PC-9 (cell line): ENCODE data around the gene ERC1. TPM values are rescaled to one million over a fixed set of nuclear protein-coding genes. Genes with fewer than 3 reads are reported as not detected.

Experiments used
- BruUV-seq: library from RNA; stranded (reverse); fragments of 400-500 nt; replicated peaks from 2 replicates; lab custom pipeline; 2021; lab: Mats Ljungman, UMichigan
- CTCF ChIA-PET: fragments of 300-600 bp; sonication (Branson Sonifier 250); formaldehyde crosslinking; loops from one replicate; lab custom pipeline; 2022; ENCODE audit warnings: antibody characterized with exemption; lab: Charles Lee
- POLR2A ChIA-PET: fragments of 300-600 bp; sonication (Branson Sonifier 250); formaldehyde crosslinking; loops from one replicate; lab custom pipeline; 2022; ENCODE audit warnings: antibody characterized with exemption; ENCODE audit not compliant: unreplicated experiment; lab: Charles Lee
- DNase-seq, 2 experiments: peaks; one replicate each; pipeline versions ENCODE4 v3.0.0 to v3.0.0-alpha.2; 2015 to 2022; ENCODE audit warnings: mixed read lengths in 1 of 2
- H2AFZ ChIP-seq: fragments of 200-600 bp; sonication (generic); 2 replicates; pipeline ENCODE4 v1.8.1; 2017; ENCODE audit warnings: antibody characterized with exemption
- H3F3A ChIP-seq: fragments of 200-600 bp; sonication (generic); 2 replicates; pipeline ENCODE4 v1.8.1; 2017; ENCODE audit warnings: antibody characterized with exemption, mild to moderate bottlenecking, low read depth; ENCODE audit not compliant: insufficient read depth
- H3K27ac ChIP-seq: fragments of 200-600 bp; sonication (generic); 2 replicates; pipeline ENCODE4 v1.6.1; 2016; ENCODE audit warnings: mixed run types
- H3K27me3 ChIP-seq: fragments of 200-600 bp; sonication (generic); 2 replicates; pipeline ENCODE4 v1.6.1; 2016; ENCODE audit warnings: low read depth, mixed run types; ENCODE audit not compliant: insufficient read depth
- H3K36me3 ChIP-seq: fragments of 200-600 bp; sonication (generic); 2 replicates; pipeline ENCODE4 v1.6.1; 2016; ENCODE audit warnings: low read depth, mixed run types
- H3K4me1 ChIP-seq: fragments of 200-600 bp; sonication (generic); replicated peaks from 2 replicates; pipeline ENCODE4 v1.6.1; 2016; ENCODE audit warnings: mixed run types; ENCODE audit not compliant: insufficient read depth
- H3K4me2 ChIP-seq: fragments of 200-600 bp; sonication (generic); 2 replicates; pipeline ENCODE4 v1.6.1; 2017; ENCODE audit warnings: mixed run types
- H3K4me3 ChIP-seq: fragments of 200-600 bp; sonication (generic); 2 replicates; pipeline ENCODE4 v1.6.1; 2016; ENCODE audit warnings: mixed run types
- H3K79me2 ChIP-seq: fragments of 200-600 bp; sonication (generic); 2 replicates; pipeline ENCODE4 v1.6.1; 2017; ENCODE audit warnings: low read depth, mixed run types
- H3K9me2 ChIP-seq: fragments of 200-600 bp; sonication (generic); 2 replicates; pipeline ENCODE4 v1.8.1; 2017; ENCODE audit warnings: mild to moderate bottlenecking; ENCODE audit not compliant: insufficient read depth
- H3K9me3 ChIP-seq: fragments of 200-600 bp; sonication (generic); 2 replicates; pipeline ENCODE4 v1.8.1; 2016; ENCODE audit warnings: low read depth; ENCODE audit not compliant: insufficient read depth
- H4K20me1 ChIP-seq: fragments of 200-600 bp; sonication (generic); 2 replicates; pipeline ENCODE4 v1.8.1; 2017; ENCODE audit not compliant: insufficient read depth
- CTCF ChIP-seq: fragments of 200-600 bp; sonication (generic); conservative IDR thresholded peaks from 2 replicates; pipeline ENCODE4 v1.6.1; 2017; ENCODE audit warnings: mixed run types, antibody characterized with exemption, mild to moderate bottlenecking, moderate library complexity
- EZH2 ChIP-seq: fragments of 200-600 bp; sonication (generic); IDR thresholded peaks from 2 replicates; pipeline ENCODE4 v1.8.0; 2017; ENCODE audit warnings: antibody characterized with exemption, low read depth
- intact Hi-C: fragments of 100-400 bp; cut with micrococcal nuclease; formaldehyde crosslinking; loops from one replicate; pipeline ENCODE4 v1.10.0; 2022; ENCODE audit not compliant: unreplicated experiment
- total RNA-seq: library from RNA; stranded (reverse); gene quantifications from 2 replicates; pipeline ENCODE4 v1.2.3, GENCODE V29; 2021

ERC1 gene
- total RNA-seq, 1 experiment from 2014 or later = 52.0 TPM

GRCh38 chr12:1453810-1454209 lies 462.8 kb downstream of the ERC1 start:
- H4K20me1 ChIP-seq = no peaks in the 10 kb centered on the region
- H3K27me3 ChIP-seq = no peaks in the 10 kb centered on the region
- no peak overlapping the region for H3K4me3 ChIP-seq
- POLR2A ChIA-PET = no interaction called here
- no TSS peak for BruUV-seq
- intact Hi-C loops = no loop called here
- H3K9me2 ChIP-seq = no peaks in the 10 kb centered on the region
- no peaks in the 10 kb centered on the region for H3K36me3 ChIP-seq
- no peak overlapping the region for H2AFZ ChIP-seq
- H3K9me3 ChIP-seq = no peaks in the 10 kb centered on the region
- no peak for DNase-seq
- H3K79me2 ChIP-seq = no peaks in the 10 kb centered on the region
- CTCF ChIA-PET = no interaction called here
- no peaks in the 10 kb centered on the region for H3K4me1 ChIP-seq
- H3K27ac ChIP-seq = no peak overlapping the region
- H3F3A ChIP-seq = no peaks in the 10 kb centered on the region; the same call in 1 of the 2 replicates
- TF ChIP-seq CTCF (no peak), EZH2 (no peak)
- H3K4me2 ChIP-seq = no peak overlapping the region

DNA sequence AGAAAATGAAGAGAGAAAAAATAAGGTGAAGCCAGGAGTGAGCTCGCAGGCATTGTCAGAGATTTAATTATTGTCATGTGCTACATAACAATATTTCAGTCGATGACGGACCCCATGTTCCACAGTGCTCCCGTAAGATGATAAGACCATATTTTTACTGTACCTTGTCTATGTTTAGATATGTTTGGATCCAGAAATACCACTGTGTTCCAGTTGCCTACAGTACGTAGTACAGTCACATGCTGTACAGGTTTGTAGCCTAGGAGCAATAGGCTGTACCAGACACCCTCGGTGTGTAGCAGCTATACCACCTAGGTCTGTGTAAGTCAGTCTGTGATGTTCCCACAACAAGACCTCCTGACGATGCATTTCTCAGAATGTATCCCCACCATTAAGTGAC lies 465.9 kb downstream of the ERC1 start:
- Histone ChIP-seq H4K20me1 (no peaks in the 10 kb centered on the region), H3K27me3 (no peaks in the 10 kb centered on the region), H3K27ac (no peak overlapping the region), H3K79me2 (no peaks in the 10 kb centered on the region), H2AFZ (no peak overlapping the region), H3K9me2 (peaks cover 7% of the 10 kb centered on the region; the same call in 1 of the 2 replicates), H3K4me2 (no peak overlapping the region), H3K4me1 (no peaks in the 10 kb centered on the region), H3K9me3 (no peaks in the 10 kb centered on the region), H3F3A (no peaks in the 10 kb centered on the region; the same call in 1 of the 2 replicates), H3K4me3 (no peak overlapping the region), H3K36me3 (no peaks in the 10 kb centered on the region)
- ChIA-PET CTCF (no interaction called here), POLR2A (interaction anchor here (0.6 kb wide), 2 partner anchors 18 to 149 kb away, joined by 3 to 5 read pairs; no protein-coding TSS in a partner anchor)
- intact Hi-C loops = no loop called here
- TF ChIP-seq EZH2 (no peak), CTCF (no peak)
- DNase-seq = no peak
- no TSS peak for BruUV-seq

GRCh38 chr12:1457901-1458300 lies 466.9 kb downstream of the ERC1 start:
- TF ChIP-seq CTCF = no peak
- TF ChIP-seq EZH2 = no peak
- BruUV-seq = no TSS peak
- ChIA-PET CTCF (no interaction called here), POLR2A (interaction anchor here (0.7 kb wide), 2 partner anchors 70 to 342 kb away, joined by 3 to 8 read pairs; no protein-coding TSS in a partner anchor)
- Histone ChIP-seq H2AFZ (no peak overlapping the region), H3K79me2 (no peaks in the 10 kb centered on the region), H3K36me3 (no peaks in the 10 kb centered on the region), H3K27ac (no peak overlapping the region), H3K9me2 (peaks cover 7% of the 10 kb centered on the region; the same call in 1 of the 2 replicates), H3K4me3 (no peak overlapping the region), H3K27me3 (no peaks in the 10 kb centered on the region), H3K4me2 (no peak overlapping the region), H4K20me1 (no peaks in the 10 kb centered on the region), H3F3A (no peaks in the 10 kb centered on the region; the same call in 1 of the 2 replicates), H3K9me3 (no peaks in the 10 kb centered on the region), H3K4me1 (no peaks in the 10 kb centered on the region)
- DNase-seq = peak; percentile 56 to 61
- intact Hi-C loops = no loop called here
